H9 (cell line): ENCODE results near the gene CCDC12. TPM values are rescaled to one million over a fixed set of nuclear protein-coding genes. Genes with fewer than 3 reads are reported as not detected.

Source experiments
- DNase-seq: peaks from one replicate; pipeline ENCODE4 v3.0.0-alpha.2; 2017
- H2AFZ ChIP-seq: one replicate; pipeline ENCODE4 v1.6.1; 2013; ENCODE audit warnings: mild to moderate bottlenecking, low read length, control low read depth, moderate library complexity
- H2AK5ac ChIP-seq: 2 replicates; pipeline ENCODE4 v1.6.1; 2013; ENCODE audit warnings: low read length, control low read depth, mixed read lengths; ENCODE audit not compliant: insufficient read length
- H2BK120ac ChIP-seq: one replicate; pipeline ENCODE4 v1.6.1; 2013; ENCODE audit warnings: low read depth, mild to moderate bottlenecking, low read length, control low read depth, inconsistent platforms; ENCODE audit not compliant: poor library complexity, severe bottlenecking
- H2BK12ac ChIP-seq: 2 replicates; pipeline ENCODE4 v1.6.1; 2013; ENCODE audit warnings: low read length, control low read depth, mixed read lengths, low read depth; ENCODE audit not compliant: insufficient read length
- H2BK15ac ChIP-seq: 2 replicates; pipeline ENCODE4 v1.6.1; 2013; ENCODE audit warnings: low read depth, low read length, control low read depth
- H2BK20ac ChIP-seq: one replicate; pipeline ENCODE4 v1.6.1; 2013; ENCODE audit warnings: low read depth, mild to moderate bottlenecking, low read length, control low read depth, inconsistent platforms; ENCODE audit not compliant: poor library complexity, severe bottlenecking
- H2BK5ac ChIP-seq: 2 replicates; pipeline ENCODE4 v1.6.1; 2013; ENCODE audit warnings: low read length, control low read depth, mixed read lengths; ENCODE audit not compliant: insufficient read length
- H3K14ac ChIP-seq: 2 replicates; pipeline ENCODE4 v1.6.1; 2013; ENCODE audit warnings: low read length, control low read depth; ENCODE audit not compliant: insufficient read depth
- H3K18ac ChIP-seq: 2 replicates; pipeline ENCODE4 v1.6.1; 2013; ENCODE audit warnings: low read depth, mild to moderate bottlenecking, mixed read lengths, low read length, control low read depth; ENCODE audit not compliant: insufficient read length
- H3K23ac ChIP-seq: 2 replicates; pipeline ENCODE4 v1.6.1; 2013; ENCODE audit warnings: low read length, control low read depth, mixed read lengths, low read depth; ENCODE audit not compliant: insufficient read length
- H3K23me2 ChIP-seq: 2 replicates; pipeline ENCODE4 v1.6.1; 2013; ENCODE audit warnings: low read depth, mild to moderate bottlenecking, mixed read lengths, low read length, control low read depth; ENCODE audit not compliant: insufficient read length, poor library complexity, severe bottlenecking
- H3K27ac ChIP-seq: 2 replicates; pipeline ENCODE4 v1.5.1; 2013; ENCODE audit warnings: low read length, control low read depth, mixed read lengths, low read depth; ENCODE audit not compliant: insufficient read length
- H3K27me3 ChIP-seq: 2 replicates; pipeline ENCODE4 v1.6.1; 2013; ENCODE audit warnings: low read length, control low read depth, inconsistent platforms; ENCODE audit not compliant: insufficient read depth
- H3K4ac ChIP-seq: 2 replicates; pipeline ENCODE4 v1.6.1; 2013; ENCODE audit warnings: low read depth, mild to moderate bottlenecking, control low read depth, inconsistent platforms, low read length, moderate library complexity
- H3K4me1 ChIP-seq: 2 replicates; pipeline ENCODE4 v1.6.1; 2013; ENCODE audit warnings: low read length, control low read depth, inconsistent platforms; ENCODE audit not compliant: insufficient read depth
- H3K4me2 ChIP-seq: 2 replicates; pipeline ENCODE4 v1.6.1; 2013; ENCODE audit warnings: low read length, control low read depth, mixed read lengths; ENCODE audit not compliant: insufficient read length, insufficient read depth
- H3K56ac ChIP-seq: 2 replicates; pipeline ENCODE4 v1.6.1; 2013; ENCODE audit warnings: low read depth, mild to moderate bottlenecking, mixed read lengths, low read length, control low read depth; ENCODE audit not compliant: insufficient read length
- H3K79me1 ChIP-seq: 2 replicates; pipeline ENCODE4 v1.6.1; 2013; ENCODE audit warnings: low read depth, mild to moderate bottlenecking, moderate library complexity, low read length, control low read depth, inconsistent platforms; ENCODE audit not compliant: insufficient read depth, poor library complexity, severe bottlenecking
- H3K79me2 ChIP-seq: 2 replicates; pipeline ENCODE4 v1.6.1; 2013; ENCODE audit warnings: low read length, control low read depth, inconsistent platforms; ENCODE audit not compliant: insufficient read depth
- H3K9ac ChIP-seq: 2 replicates; pipeline ENCODE4 v1.6.1; 2013; ENCODE audit warnings: low read length, control low read depth, mixed read lengths; ENCODE audit not compliant: insufficient read length; ENCODE audit errors: extremely low read depth
- H3K9me3 ChIP-seq: one replicate; pipeline ENCODE4 v1.6.1; 2013; ENCODE audit warnings: low read depth, low read length, inconsistent platforms; ENCODE audit not compliant: control insufficient read depth
- H3T11ph ChIP-seq: one replicate; pipeline ENCODE4 v1.6.1; 2013; ENCODE audit warnings: mild to moderate bottlenecking, low read length, control low read depth, inconsistent platforms
- H4K20me1 ChIP-seq: one replicate; pipeline ENCODE4 v1.6.1; 2013; ENCODE audit not compliant: control insufficient read depth, insufficient read length, insufficient read depth
- H4K5ac ChIP-seq: 2 replicates; pipeline ENCODE4 v1.6.1; 2013; ENCODE audit warnings: low read depth, mild to moderate bottlenecking, mixed read lengths, low read length, control low read depth; ENCODE audit not compliant: insufficient read length
- H4K8ac ChIP-seq: replicated peaks from 2 replicates; pipeline ENCODE4 v1.6.1; 2013; ENCODE audit warnings: low read length, control low read depth, mixed read lengths, low read depth; ENCODE audit not compliant: insufficient read length
- H4K91ac ChIP-seq: 2 replicates; pipeline ENCODE4 v1.6.1; 2013; ENCODE audit warnings: low read depth, mild to moderate bottlenecking, moderate library complexity, mixed read lengths, low read length, control low read depth; ENCODE audit not compliant: insufficient read length
- H3K27ac Mint-ChIP-seq, 3 experiments: 2 replicates in 2 of 3; 3 replicates in 1 of 3; pipeline ENCODE4 v1.8.0; 2020 to 2021; ENCODE audit warnings: mixed read lengths in 3 of 3, mild to moderate bottlenecking in 1 of 3, moderate library complexity in 1 of 3
- H3K27me3 Mint-ChIP-seq: 2 replicates; pipeline ENCODE4 v1.8.0; 2021; ENCODE audit warnings: low read depth, mild to moderate bottlenecking, moderate library complexity, mixed read lengths
- H3K36me3 Mint-ChIP-seq, 3 experiments: 2 replicates in 2 of 3; 3 replicates in 1 of 3; pipeline ENCODE4 v1.8.0; 2020 to 2021; ENCODE audit warnings: low read depth in 3 of 3, mixed read lengths in 3 of 3; ENCODE audit not compliant: insufficient read depth in 1 of 3
- H3K4me1 Mint-ChIP-seq, 2 experiments: 2 replicates each; pipeline ENCODE4 v1.8.0; 2020; ENCODE audit warnings: mixed read lengths in 2 of 2
- H3K4me3 Mint-ChIP-seq, 2 experiments: 2 replicates in 1 of 2; 3 replicates in 1 of 2; pipeline ENCODE4 v1.8.0; 2020 to 2021; ENCODE audit warnings: mild to moderate bottlenecking in 2 of 2, mixed read lengths in 2 of 2, moderate library complexity in 1 of 2
- H3K9me3 Mint-ChIP-seq, 2 experiments: 2 replicates in 1 of 2; 3 replicates in 1 of 2; pipeline ENCODE4 v1.8.0; 2020; ENCODE audit warnings: mild to moderate bottlenecking in 2 of 2, mixed read lengths in 2 of 2, moderate library complexity in 1 of 2
- CTCF ChIP-seq: fragments of 200-600 bp; sonication (generic); conservative IDR thresholded peaks from 3 replicates; pipeline ENCODE4 v1.8.0; 2021; ENCODE audit warnings: antibody characterized with exemption, mild to moderate bottlenecking
- WGBS: extraction: QIAGEN DNeasy Blood & Tissue Kit; methylation state at CpG from one replicate; pipeline ENCODE4 v1.1.7; 2013; ENCODE audit warnings: missing lambda C conversion rate, low lambda C conversion rate, mixed read lengths; ENCODE audit not compliant: insufficient read length; ENCODE audit errors: extremely low coverage; 5-methylcytosine and 5-hydroxymethylcytosine counted together
- total RNA-seq: library from RNA; stranded (reverse); gene quantifications from 2 replicates; pipeline ENCODE4 v1.2.1, GENCODE V29; 2021

The CCDC12 gene
- total RNA-seq, 1 experiment from 2014 or later: 54.0 TPM

- H3K14ac ChIP-seq: no peak overlapping the region
- no peaks in the 10 kb centered on the region for H3K36me3 Mint-ChIP-seq
- peaks cover 7 to 13% of the 10 kb centered on the region in 2 experiments for H3K4me1 Mint-ChIP-seq
- H3K27me3 Mint-ChIP-seq: peaks cover 63% of the 10 kb centered on the region
- H3K4ac ChIP-seq: no peak overlapping the region
- no peak overlapping the region for H2AFZ ChIP-seq
- no peak overlapping the region for H3K4me3 Mint-ChIP-seq
- no peak overlapping the region for H4K8ac ChIP-seq
- no peaks in the 10 kb centered on the region for H4K20me1 ChIP-seq
- no peak overlapping the region for H3K27ac ChIP-seq
- no peak for DNase-seq
- no peak overlapping the region for H3K18ac ChIP-seq
- H2BK120ac ChIP-seq: no peak overlapping the region
- H2BK12ac ChIP-seq: no peak overlapping the region
- H3K27me3 ChIP-seq: peaks cover 16% of the 10 kb centered on the region; the same call in 1 of the 2 replicates
- H3K27ac Mint-ChIP-seq: no peak overlapping the region
- no peaks in the 10 kb centered on the region for H3K9me3 ChIP-seq
- H3K56ac ChIP-seq: no peak overlapping the region
- H3K4me1 ChIP-seq: no peaks in the 10 kb centered on the region; the same call in 1 of the 2 replicates
- H3K9me3 Mint-ChIP-seq: no peaks in the 10 kb centered on the region; a peak in 1 of 5 replicates
- no CpG with 5 or more reads among the region's 5 CpGs for WGBS
- no peak overlapping the region for H4K5ac ChIP-seq
- peak; percentile 80 for TF ChIP-seq CTCF
- H3K79me2 ChIP-seq: no peaks in the 10 kb centered on the region
- no peak overlapping the region for H4K91ac ChIP-seq
- peaks cover 8% of the 10 kb centered on the region for H3K23me2 ChIP-seq
- H2AK5ac ChIP-seq: no peak overlapping the region
- no peak overlapping the region for H3K23ac ChIP-seq
- H3K9ac ChIP-seq: no peak overlapping the region
- H2BK5ac ChIP-seq: no peak overlapping the region
- H3T11ph ChIP-seq: no peak overlapping the region
- H2BK15ac ChIP-seq: no peak overlapping the region
- no peak overlapping the region for H3K4me2 ChIP-seq
- H2BK20ac ChIP-seq: no peak overlapping the region
- no peaks in the 10 kb centered on the region for H3K79me1 ChIP-seq
Observed at GRCh38 chr3:46895204-46895660, 81.3 kb downstream of the CCDC12 start.
